Body of pancreas (tissue), 4 donors: Measurements from ENCODE around the gene PCDHA13. TPM values are rescaled to one million over a fixed set of nuclear protein-coding genes. Genes with fewer than 3 reads are reported as not detected.
"Not testable (repeated sequence)": the region's sequence is repeated elsewhere in the genome, so short reads cannot be mapped to it uniquely, and the experiment has no call there.

Source experiments
- ATAC-seq: fragments of 150-250 bp; one replicate; pipeline ENCODE4 v1.9.1; 2016
- DNase-seq, 4 donors: peaks; one replicate each; pipeline ENCODE4 v3.0.0-alpha.2; 2019
- H3K27ac ChIP-seq, 4 donors: fragments of 200-600 bp; sonication (generic); 1 replicate in 3 of 4; 2 replicates in 1 of 4; pipeline versions ENCODE4 v1.5.1 to v1.6.1; 2016 to 2019; ENCODE audit warnings: mild to moderate bottlenecking in 1 of 4, mixed read lengths in 1 of 4, moderate library complexity in 1 of 4
- H3K27me3 ChIP-seq, 2 donors: fragments of 200-600 bp; sonication (generic); one replicate each; pipeline ENCODE4 v1.6.0; 2016; ENCODE audit warnings: mild to moderate bottlenecking in 1 of 2
- H3K36me3 ChIP-seq, 2 donors: fragments of 200-600 bp; sonication (generic); replicated peaks in 1 of 2; 2 replicates each; pipeline ENCODE4 v1.5.1; 2016; ENCODE audit warnings: low read depth in 2 of 2; ENCODE audit not compliant: insufficient read depth in 1 of 2
- H3K4me1 ChIP-seq: fragments of 200-600 bp; sonication (generic); one replicate; pipeline ENCODE4 v1.6.0; 2016
- H3K4me3 ChIP-seq, 2 donors: fragments of 200-600 bp; sonication (generic); 1 replicate in 1 of 2; 2 replicates in 1 of 2; pipeline ENCODE4 v1.5.1; 2016 to 2019
- H3K9me3 ChIP-seq, 3 donors: fragments of 200-600 bp; sonication (generic); 1 replicate in 2 of 3; 2 replicates in 1 of 3; pipeline ENCODE4 v1.5.1; 2016
- POLR2A ChIP-seq, 3 donors: fragments of 450-650 bp; IDR thresholded peaks; one replicate each; pipeline ENCODE4 v1.6.1; 2016; ENCODE audit warnings: antibody characterized with exemption in 3 of 3, mild to moderate bottlenecking in 2 of 3
- WGBS, 2 donors: methylation state at CpG; one replicate each; pipeline ENCODE4 v1.1.5; 2017; 5-methylcytosine and 5-hydroxymethylcytosine counted together
- intact Hi-C: fragments of 100-400 bp; cut with DNase I; formaldehyde crosslinking; loops from one replicate; pipeline ENCODE4 v1.15.1; 2023
- total RNA-seq, 2 donors: library from RNA; depleted of rRNA; stranded (reverse); fragments of >200 nt; gene quantifications; one replicate each; pipeline ENCODE4 v1.1.0, GENCODE V29; 2016
- TF ChIP-seq, protein P1 (sequence below), 7 experiments: fragments of 450-650 bp in 4 of 7; fragments of 200-600 bp in 3 of 7; sonication (generic) in 3 of 7; IDR thresholded peaks; one replicate each; pipeline ENCODE4 v1.5.1; 2016 to 2019; ENCODE audit warnings: antibody characterized with exemption in 7 of 7

Gene PCDHA13
- total RNA-seq, 2 donors from 2014 or later, result 2.3 to 7.6 TPM

DNA sequence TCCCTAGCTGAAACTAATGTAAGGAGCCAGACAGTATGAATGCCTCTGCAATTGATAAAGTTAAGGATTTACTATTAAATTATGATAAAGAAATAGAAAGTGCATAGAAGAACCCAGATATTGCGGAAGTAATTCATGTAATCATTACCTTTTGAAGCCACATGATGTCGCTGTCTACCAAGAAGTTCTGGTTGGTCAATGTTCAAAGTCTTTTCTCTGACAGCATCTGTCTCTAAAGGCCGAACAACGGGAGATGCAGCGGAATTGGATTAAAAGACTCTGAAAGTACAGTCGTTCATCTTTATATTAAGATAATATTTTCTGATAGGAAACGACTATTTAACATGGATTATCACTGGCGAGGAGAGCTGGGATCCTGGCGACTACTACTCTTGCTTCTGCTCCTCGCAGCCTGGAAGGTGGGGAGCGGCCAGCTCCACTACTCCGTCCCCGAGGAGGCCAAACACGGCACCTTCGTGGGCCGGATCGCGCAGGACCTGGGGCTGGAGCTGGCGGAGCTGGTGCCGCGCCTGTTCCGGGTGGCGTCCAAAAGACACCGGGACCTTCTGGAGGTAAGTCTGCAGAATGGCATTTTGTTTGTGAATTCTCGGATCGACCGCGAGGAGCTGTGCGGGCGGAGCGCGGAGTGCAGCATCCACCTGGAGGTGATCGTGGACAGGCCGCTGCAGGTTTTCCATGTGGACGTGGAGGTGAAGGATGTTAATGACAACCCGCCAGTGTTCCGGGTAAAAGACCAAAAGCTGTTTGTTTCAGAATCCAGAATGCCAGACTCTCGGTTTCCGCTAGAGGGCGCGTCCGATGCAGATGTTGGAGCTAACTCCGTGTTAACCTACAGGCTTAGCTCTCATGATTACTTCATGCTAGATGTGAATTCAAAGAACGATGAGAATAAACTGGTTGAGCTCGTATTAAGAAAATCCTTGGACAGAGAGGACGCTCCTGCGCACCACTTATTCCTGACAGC, 40.7 kb upstream of the PCDHA13 start, which contains the start of gene PCDHA8:
Gene PCDHA8 (plus strand): TSS at position 210 of the 985 bp plus-strand sequence. CDS start 135 bp downstream, at position 345.
- intact Hi-C loops, result no loop called here
- ATAC-seq (no peak), DNase-seq (no peak)
- TF ChIP-seq, protein P1, sequence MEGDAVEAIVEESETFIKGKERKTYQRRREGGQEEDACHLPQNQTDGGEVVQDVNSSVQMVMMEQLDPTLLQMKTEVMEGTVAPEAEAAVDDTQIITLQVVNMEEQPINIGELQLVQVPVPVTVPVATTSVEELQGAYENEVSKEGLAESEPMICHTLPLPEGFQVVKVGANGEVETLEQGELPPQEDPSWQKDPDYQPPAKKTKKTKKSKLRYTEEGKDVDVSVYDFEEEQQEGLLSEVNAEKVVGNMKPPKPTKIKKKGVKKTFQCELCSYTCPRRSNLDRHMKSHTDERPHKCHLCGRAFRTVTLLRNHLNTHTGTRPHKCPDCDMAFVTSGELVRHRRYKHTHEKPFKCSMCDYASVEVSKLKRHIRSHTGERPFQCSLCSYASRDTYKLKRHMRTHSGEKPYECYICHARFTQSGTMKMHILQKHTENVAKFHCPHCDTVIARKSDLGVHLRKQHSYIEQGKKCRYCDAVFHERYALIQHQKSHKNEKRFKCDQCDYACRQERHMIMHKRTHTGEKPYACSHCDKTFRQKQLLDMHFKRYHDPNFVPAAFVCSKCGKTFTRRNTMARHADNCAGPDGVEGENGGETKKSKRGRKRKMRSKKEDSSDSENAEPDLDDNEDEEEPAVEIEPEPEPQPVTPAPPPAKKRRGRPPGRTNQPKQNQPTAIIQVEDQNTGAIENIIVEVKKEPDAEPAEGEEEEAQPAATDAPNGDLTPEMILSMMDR (IDR thresholded peaks at IDR 0.05), result no peak
- no peak for TF ChIP-seq POLR2A (IDR thresholded peaks at IDR 0.05)
- Histone ChIP-seq H3K27ac (no peak within 1 kb of the TSS), H3K4me1 (no peaks in the 10 kb centered on the region), H3K4me3 (no peak within 1 kb of the TSS), H3K9me3 (peaks cover 0 to 27% (median 0%) of the 10 kb centered on the region in 3 donors), H3K27me3 (no peaks in the 10 kb centered on the region), H3K36me3 (no peaks in the 10 kb centered on the region)
- WGBS, 2 donors, result 17 to 25% methylated on average over 38 to 47 of the region's 47 CpGs

DNA sequence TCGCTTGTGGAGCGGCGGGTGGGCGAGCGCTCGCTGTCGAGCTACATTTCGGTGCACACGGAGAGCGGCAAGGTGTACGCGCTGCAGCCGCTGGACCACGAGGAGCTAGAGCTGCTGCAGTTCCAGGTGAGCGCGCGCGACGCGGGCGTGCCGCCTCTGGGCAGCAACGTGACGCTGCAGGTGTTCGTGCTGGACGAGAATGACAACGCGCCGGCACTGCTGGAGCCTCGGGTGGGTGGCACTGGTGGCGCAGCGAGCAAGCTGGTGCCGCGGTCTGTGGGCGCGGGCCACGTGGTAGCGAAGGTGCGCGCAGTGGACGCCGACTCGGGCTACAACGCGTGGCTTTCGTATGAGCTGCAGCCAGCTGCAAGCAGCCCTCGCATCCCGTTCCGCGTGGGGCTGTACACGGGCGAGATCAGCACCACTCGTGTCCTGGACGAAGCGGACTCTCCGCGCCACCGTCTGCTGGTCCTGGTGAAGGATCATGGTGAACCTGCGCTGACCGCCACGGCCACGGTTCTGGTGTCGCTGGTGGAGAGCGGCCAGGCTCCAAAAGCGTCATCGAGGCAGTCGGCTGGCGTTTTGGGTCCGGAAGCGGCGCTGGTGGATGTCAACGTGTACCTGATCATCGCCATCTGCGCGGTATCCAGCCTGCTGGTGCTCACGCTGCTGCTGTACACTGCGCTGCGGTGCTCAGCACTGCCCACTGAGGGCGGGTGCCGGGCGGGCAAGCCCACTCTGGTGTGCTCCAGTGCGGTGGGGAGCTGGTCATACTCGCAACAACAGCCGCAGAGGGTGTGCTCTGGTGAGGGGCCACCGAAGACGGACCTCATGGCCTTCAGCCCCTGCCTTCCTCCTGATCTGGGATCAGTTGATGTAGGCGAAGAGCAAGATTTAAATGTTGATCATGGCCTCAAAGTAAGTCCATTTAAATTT, 38.9 kb upstream of the PCDHA13 start:
- TF ChIP-seq, protein P1 (IDR thresholded peaks at IDR 0.05), result no peak
- TF ChIP-seq POLR2A (IDR thresholded peaks at IDR 0.05), result no peak
- Histone ChIP-seq H3K4me1 (no peaks in the 10 kb centered on the region), H3K27ac (no peak overlapping the region), H3K27me3 (no peaks in the 10 kb centered on the region), H3K36me3 (no peaks in the 10 kb centered on the region), H3K4me3 (no peak overlapping the region), H3K9me3 (peaks cover 0 to 31% (median 0%) of the 10 kb centered on the region in 3 donors)
- ATAC-seq, result no peak
- 35 to 45% methylated on average over 21 to 83 of the region's 87 CpGs for WGBS, 2 donors
- intact Hi-C loops, result no loop called here
- DNase-seq, result no peak

DNA sequence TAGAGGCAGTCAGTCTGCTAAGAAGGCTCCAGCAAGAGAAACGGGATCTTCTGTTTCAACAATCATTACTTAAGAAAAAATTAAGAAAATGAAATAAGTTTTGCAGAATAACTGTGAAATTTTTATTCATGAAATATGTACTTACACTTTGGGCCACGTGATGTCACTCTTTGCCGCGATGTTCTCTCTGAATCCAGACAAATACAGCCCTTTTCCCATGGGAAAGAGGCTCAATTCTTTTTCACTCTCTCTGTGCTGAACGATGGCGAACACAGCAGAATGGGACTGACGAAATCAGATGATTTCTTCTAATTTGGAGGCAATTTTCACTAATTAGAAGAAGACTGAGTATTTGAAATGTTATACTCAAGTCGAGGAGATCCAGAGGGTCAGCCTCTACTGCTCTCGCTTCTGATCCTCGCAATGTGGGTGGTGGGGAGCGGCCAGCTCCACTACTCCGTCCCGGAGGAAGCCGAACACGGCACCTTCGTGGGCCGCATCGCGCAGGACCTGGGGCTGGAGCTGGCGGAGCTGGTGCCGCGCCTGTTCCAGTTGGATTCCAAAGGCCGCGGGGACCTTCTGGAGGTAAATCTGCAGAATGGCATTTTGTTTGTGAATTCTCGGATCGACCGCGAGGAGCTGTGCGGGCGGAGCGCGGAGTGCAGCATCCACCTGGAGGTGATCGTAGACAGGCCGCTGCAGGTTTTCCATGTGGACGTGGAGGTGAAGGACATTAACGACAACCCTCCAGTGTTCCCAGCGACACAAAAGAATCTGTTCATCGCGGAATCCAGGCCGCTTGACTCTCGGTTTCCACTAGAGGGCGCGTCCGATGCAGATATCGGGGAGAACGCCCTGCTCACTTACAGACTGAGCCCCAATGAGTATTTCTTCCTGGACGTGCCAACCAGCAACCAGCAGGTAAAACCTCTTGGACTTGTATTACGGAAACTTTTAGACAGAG, 33.5 kb upstream of the PCDHA13 start, which contains the start of gene PCDHA9:
Gene PCDHA9 (plus strand): TSS at position 244 of the 964 bp plus-strand sequence. CDS start 114 bp downstream, at position 358.
- not testable (repeated sequence) for H3K27me3 ChIP-seq

DNA sequence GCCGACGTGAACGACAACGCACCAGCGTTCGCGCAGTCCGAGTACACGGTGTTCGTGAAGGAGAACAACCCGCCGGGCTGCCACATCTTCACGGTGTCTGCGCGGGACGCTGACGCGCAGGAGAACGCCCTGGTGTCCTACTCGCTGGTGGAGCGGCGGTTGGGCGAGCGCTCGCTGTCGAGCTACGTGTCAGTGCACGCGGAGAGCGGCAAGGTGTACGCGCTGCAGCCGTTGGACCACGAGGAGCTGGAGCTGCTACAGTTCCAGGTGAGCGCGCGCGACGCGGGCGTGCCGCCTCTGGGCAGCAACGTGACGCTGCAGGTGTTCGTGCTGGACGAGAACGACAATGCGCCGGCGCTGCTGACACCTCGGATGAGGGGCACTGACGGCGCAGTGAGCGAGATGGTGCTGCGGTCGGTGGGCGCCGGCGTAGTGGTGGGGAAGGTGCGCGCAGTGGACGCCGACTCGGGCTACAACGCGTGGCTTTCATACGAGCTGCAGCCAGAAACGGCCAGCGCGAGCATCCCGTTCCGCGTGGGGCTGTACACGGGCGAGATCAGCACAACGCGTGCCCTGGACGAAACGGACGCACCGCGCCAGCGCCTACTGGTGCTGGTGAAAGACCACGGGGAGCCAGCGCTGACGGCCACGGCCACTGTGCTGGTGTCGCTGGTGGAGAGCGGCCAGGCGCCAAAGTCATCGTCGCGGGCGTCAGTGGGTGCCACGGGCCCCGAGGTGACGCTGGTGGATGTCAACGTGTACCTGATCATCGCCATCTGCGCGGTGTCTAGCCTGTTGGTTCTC, 31.9 kb upstream of the PCDHA13 start:
- DNase-seq, H3K27me3 ChIP-seq, H3K4me1 ChIP-seq, H3K4me3 ChIP-seq, intact Hi-C loops, H3K27ac ChIP-seq, H3K36me3 ChIP-seq, ATAC-seq: not testable (repeated sequence)
- 42 to 50% methylated on average over 18 to 93 of the region's 101 CpGs for WGBS, 2 donors
- H3K9me3 ChIP-seq, result peaks cover 0 to 23% (median 0%) of the 10 kb centered on the region in 3 donors

More for the DNA sequence above, 33.5 kb upstream of the PCDHA13 start, which contains the start of gene PCDHA9:
- 13 to 17% methylated on average over 10 to 37 of the region's 48 CpGs for WGBS, 2 donors
- peaks cover 0 to 25% (median 0%) of the 10 kb centered on the region in 3 donors for H3K9me3 ChIP-seq
- ATAC-seq, H3K4me1 ChIP-seq, H3K36me3 ChIP-seq, intact Hi-C loops, DNase-seq, H3K27ac ChIP-seq, H3K4me3 ChIP-seq: not testable (repeated sequence)
